Cardiac muscle cell (in vitro differentiated cells and primary cell): ENCODE data around the gene CAMKK2. TPM values are rescaled to one million over a fixed set of nuclear protein-coding genes. Genes with fewer than 3 reads are reported as not detected.
"Not testable (repeated sequence)": the region's sequence is repeated elsewhere in the genome, so short reads cannot be mapped to it uniquely, and the experiment has no call there.

Experiments
- DNase-seq, 2 donors: peaks; one replicate each; pipeline versions ENCODE4 v3.0.0 to v3.0.0-alpha.2; 2010 to 2017; ENCODE audit warnings: low read depth in 1 of 2, low spot score in 1 of 2
- H3K27ac ChIP-seq: fragments of 200-600 bp; sonication (generic); 2 replicates; pipeline ENCODE4 v1.5.1; 2016
- H3K27me3 ChIP-seq: fragments of 200-600 bp; sonication (generic); 2 replicates; pipeline ENCODE4 v1.6.0; 2016; ENCODE audit warnings: control low read depth
- H3K36me3 ChIP-seq: fragments of 200-600 bp; sonication (generic); 2 replicates; pipeline ENCODE4 v1.5.1; 2016; ENCODE audit warnings: control low read depth
- H3K4me1 ChIP-seq: fragments of 200-600 bp; sonication (generic); 2 replicates; pipeline ENCODE4 v1.8.1; 2017; ENCODE audit warnings: low read depth, mild to moderate bottlenecking, mixed run types
- H3K4me3 ChIP-seq: fragments of 200-600 bp; sonication (generic); 2 replicates; pipeline ENCODE4 v1.5.1; 2016; ENCODE audit warnings: mild to moderate bottlenecking
- H3K9me3 ChIP-seq: fragments of 200-600 bp; sonication (generic); 2 replicates; pipeline ENCODE4 v1.5.1; 2017; ENCODE audit warnings: low read depth, mild to moderate bottlenecking, control low read depth
- CTCF ChIP-seq: IDR thresholded peaks from 2 replicates; pipeline ENCODE4 v1.5.1; 2012; ENCODE audit warnings: low read depth, mild to moderate bottlenecking, low read length
- polyA plus RNA-seq: library from polyadenylated mRNA; unstranded; fragments of >200 nt; fragmentation: Nextera tagmentation; extraction: Ambion mirVana; gene quantifications from 2 replicates; pipeline ENCODE4 v1.2.1, GENCODE V29; 2016
- total RNA-seq: library from RNA; depleted of rRNA; stranded (reverse); fragments of >200 nt; gene quantifications from 2 replicates; pipeline ENCODE4 v1.2.3, GENCODE V29; 2016

The CAMKK2 gene
- total and polyA plus RNA-seq, 2 experiments from 2014 or later = 18.6 to 22.9 TPM

- no peak for TF ChIP-seq CTCF
- Histone ChIP-seq H3K27ac (no peak overlapping the region), H3K4me1 (no peaks in the 10 kb centered on the region), H3K4me3 (no peak overlapping the region), H3K9me3 (no peaks in the 10 kb centered on the region), H3K27me3 (no peaks in the 10 kb centered on the region), H3K36me3 (peaks cover 2% of the 10 kb centered on the region)
- DNase-seq = no peak
These were observed 67.4 kb downstream of the CAMKK2 start for GRCh38 chr12:121228919-121229665.

GRCh38 chr12:121227294-121227693 lies 69.2 kb downstream of the CAMKK2 start:
- H3K36me3 ChIP-seq = peaks cover 2% of the 10 kb centered on the region
- TF ChIP-seq CTCF = no peak
- no peaks in the 10 kb centered on the region for H3K4me1 ChIP-seq
- H3K27ac ChIP-seq = no peak overlapping the region
- H3K9me3 ChIP-seq = no peaks in the 10 kb centered on the region
- no peaks in the 10 kb centered on the region for H3K27me3 ChIP-seq
- no peak overlapping the region for H3K4me3 ChIP-seq
- DNase-seq = no peak

GRCh38 chr12:121226871-121227270 lies 69.6 kb downstream of the CAMKK2 start:
- not testable (repeated sequence) for H3K36me3 ChIP-seq, H3K27me3 ChIP-seq, H3K27ac ChIP-seq, H3K4me3 ChIP-seq, H3K4me1 ChIP-seq, DNase-seq, H3K9me3 ChIP-seq

GRCh38 chr12:121226399-121226798 lies 70.1 kb downstream of the CAMKK2 start:
- Histone ChIP-seq H3K9me3 (no peaks in the 10 kb centered on the region), H3K27me3 (no peaks in the 10 kb centered on the region), H3K4me3 (no peak overlapping the region), H3K36me3 (peaks cover 2% of the 10 kb centered on the region), H3K4me1 (no peaks in the 10 kb centered on the region), H3K27ac (no peak overlapping the region)
- DNase-seq = no peak
- no peak for TF ChIP-seq CTCF

- TF ChIP-seq CTCF = no peak
- no peak overlapping the region for H3K4me3 ChIP-seq
- no peaks in the 10 kb centered on the region for H3K27me3 ChIP-seq
- peaks cover 2% of the 10 kb centered on the region for H3K36me3 ChIP-seq
- no peaks in the 10 kb centered on the region for H3K9me3 ChIP-seq
- DNase-seq = no peak
- H3K4me1 ChIP-seq = no peaks in the 10 kb centered on the region
- no peak overlapping the region for H3K27ac ChIP-seq
These were observed 71.9 kb downstream of the CAMKK2 start for GRCh38 chr12:121224591-121224990.
